Activated CD8-positive, alpha-beta T cell treated with anti-CD3 and anti-CD28 coated beads, Interleukin-2, amount 10 ng/mL, durations not matched to agents 7 days and 5 days (primary cell): ENCODE data around the gene F12. TPM values are rescaled to one million over a fixed set of nuclear protein-coding genes. Genes with fewer than 3 reads are reported as not detected.

ENCODE experiments used
- ATAC-seq: fragments of 150-1000 bp; cut with Tn5 transposase; one replicate; pipeline ENCODE4 v1.10.0; 2021; ENCODE audit warnings: moderate library complexity
- CTCF ChIA-PET: fragments of 350-600 bp; sonication (Branson Sonifier 250); formaldehyde crosslinking; loops from one replicate; lab custom pipeline; 2021; ENCODE audit warnings: antibody characterized with exemption; lab: Charles Lee
- POLR2A ChIA-PET: fragments of 350-600 bp; sonication (Branson Sonifier 250); formaldehyde crosslinking; loops from one replicate; lab custom pipeline; 2021; ENCODE audit warnings: antibody characterized with exemption; lab: Charles Lee
- DNase-seq: peaks from one replicate; pipeline ENCODE4 v3.0.0-alpha.2; 2020
- H3K27ac Mint-ChIP-seq: one replicate; pipeline ENCODE4 v1.8.0; 2021; ENCODE audit warnings: mild to moderate bottlenecking, mixed read lengths
- H3K27me3 Mint-ChIP-seq: one replicate; pipeline ENCODE4 v1.8.0; 2021; ENCODE audit warnings: low read depth, mixed read lengths
- H3K36me3 Mint-ChIP-seq: one replicate; pipeline ENCODE4 v1.8.0; 2021; ENCODE audit warnings: low read depth, mixed read lengths
- H3K4me1 Mint-ChIP-seq: one replicate; pipeline ENCODE4 v1.8.0; 2021; ENCODE audit warnings: low read depth, mixed read lengths
- H3K4me3 Mint-ChIP-seq: one replicate; pipeline ENCODE4 v1.8.0; 2021; ENCODE audit warnings: mild to moderate bottlenecking, mixed read lengths
- H3K9me3 Mint-ChIP-seq: one replicate; pipeline ENCODE4 v1.8.0; 2022; ENCODE audit warnings: mixed read lengths; ENCODE audit not compliant: insufficient read depth
- total RNA-seq, 2 experiments: library from RNA; stranded (reverse); gene quantifications; one replicate each; pipeline ENCODE4 v1.2.3, GENCODE V29; 2021

The F12 gene
- total RNA-seq, 2 experiments from 2014 or later = 3.2 to 3.5 TPM

GRCh38 chr5:177438468-177438867 is 29.1 kb upstream of the F12 start:
- no peaks in the 10 kb centered on the region for H3K9me3 Mint-ChIP-seq
- ChIA-PET CTCF (interaction anchor here (1.0 to 4.4 kb wide), 5 partner anchors 13 to 48 kb away, joined by 3 to 28 read pairs (median 4); no protein-coding TSS in a partner anchor), POLR2A (interaction anchor here (19.4 kb wide), 1 partner anchor 8 kb away, joined by 245 read pairs; the partner anchor contains the start of gene GRK6)
- DNase-seq = no peak
- H3K4me1 Mint-ChIP-seq = peaks cover 59% of the 10 kb centered on the region
- no peak for ATAC-seq
- H3K36me3 Mint-ChIP-seq = peaks cover 76% of the 10 kb centered on the region
- H3K27me3 Mint-ChIP-seq = no peaks in the 10 kb centered on the region
- H3K27ac Mint-ChIP-seq = peak overlapping the region; percentile 13
- no peak overlapping the region for H3K4me3 Mint-ChIP-seq

GRCh38 chr5:177437623-177438022 is 28.3 kb upstream of the F12 start:
- Mint-ChIP-seq H3K4me3 (no peak overlapping the region), H3K27me3 (no peaks in the 10 kb centered on the region), H3K27ac (no peak overlapping the region), H3K36me3 (peaks cover 79% of the 10 kb centered on the region), H3K4me1 (peaks cover 67% of the 10 kb centered on the region), H3K9me3 (no peaks in the 10 kb centered on the region)
- ATAC-seq = no peak
- DNase-seq = no peak
- CTCF ChIA-PET = interaction anchor here (1.0 to 4.4 kb wide), 5 partner anchors 8 to 47 kb away, joined by 3 to 28 read pairs (median 6); no protein-coding TSS in a partner anchor
- POLR2A ChIA-PET = interaction anchor here (0.5 to 19.4 kb wide), 4 partner anchors 7 to 107 kb away, joined by 3 to 245 read pairs (median 6); partner anchors contain the start of genes GRK6 and PRR7

- peaks cover 82% of the 10 kb centered on the region for H3K36me3 Mint-ChIP-seq
- ATAC-seq = no peak
- peaks cover 79% of the 10 kb centered on the region for H3K4me1 Mint-ChIP-seq
- CTCF ChIA-PET = no interaction called here
- POLR2A ChIA-PET = no interaction called here
- no peaks in the 10 kb centered on the region for H3K9me3 Mint-ChIP-seq
- no peak overlapping the region for H3K27ac Mint-ChIP-seq
- no peak for DNase-seq
- H3K27me3 Mint-ChIP-seq = no peaks in the 10 kb centered on the region
- H3K4me3 Mint-ChIP-seq = no peak overlapping the region
These were observed 26.6 kb upstream of the F12 start for GRCh38 chr5:177435847-177436536.

DNA sequence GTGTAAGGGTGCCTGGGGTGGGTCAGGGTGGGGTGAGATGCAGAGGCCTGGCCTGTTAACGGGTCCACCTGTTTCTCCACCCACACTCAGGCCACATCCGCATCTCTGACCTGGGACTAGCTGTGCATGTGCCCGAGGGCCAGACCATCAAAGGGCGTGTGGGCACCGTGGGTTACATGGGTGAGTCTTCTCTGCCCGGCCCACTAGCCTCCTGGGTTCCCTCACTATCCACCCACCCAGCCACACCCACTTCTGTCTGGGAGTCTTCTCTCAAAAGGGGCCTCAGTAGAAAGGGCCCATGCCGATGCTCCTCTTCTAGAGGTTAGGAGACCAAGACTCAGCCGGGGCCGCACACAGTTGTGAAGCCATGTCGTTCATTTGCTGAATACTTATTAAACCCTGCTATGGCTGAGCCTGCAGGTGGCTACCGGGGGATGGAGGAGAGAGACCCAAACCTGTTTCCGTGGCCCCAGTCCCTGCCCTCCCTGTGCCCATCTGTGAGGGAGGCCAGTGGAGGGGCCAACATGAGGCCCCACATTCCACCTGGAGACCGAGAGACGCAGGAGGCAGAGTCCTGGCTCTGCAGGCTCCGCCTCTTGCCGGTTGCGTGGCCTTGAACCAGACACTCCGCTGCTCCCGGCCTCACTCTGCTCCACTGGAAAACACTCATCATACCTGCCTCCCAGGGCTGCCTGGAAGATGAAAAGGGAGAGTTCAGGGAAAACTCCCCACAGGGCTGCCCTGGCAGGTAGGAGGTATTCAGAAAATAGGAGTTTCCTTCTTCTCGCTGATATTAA is 25.8 kb upstream of the F12 start:
- no peak overlapping the region for H3K27ac Mint-ChIP-seq
- CTCF ChIA-PET = interaction anchor here (1.7 to 14.1 kb wide), 2 partner anchors 31 to 45 kb away, joined by 5 to 252 read pairs; no protein-coding TSS in a partner anchor
- POLR2A ChIA-PET = interaction anchor here (10.3 kb wide), 1 partner anchor 11 kb away, joined by 245 read pairs; the partner anchor contains the start of gene PRR7
- DNase-seq (no peak), ATAC-seq (no peak)
- peaks cover 84% of the 10 kb centered on the region for H3K4me1 Mint-ChIP-seq
- no peaks in the 10 kb centered on the region for H3K9me3 Mint-ChIP-seq
- peaks cover 85% of the 10 kb centered on the region for H3K36me3 Mint-ChIP-seq
- no peaks in the 10 kb centered on the region for H3K27me3 Mint-ChIP-seq
- H3K4me3 Mint-ChIP-seq = no peak overlapping the region

DNA sequence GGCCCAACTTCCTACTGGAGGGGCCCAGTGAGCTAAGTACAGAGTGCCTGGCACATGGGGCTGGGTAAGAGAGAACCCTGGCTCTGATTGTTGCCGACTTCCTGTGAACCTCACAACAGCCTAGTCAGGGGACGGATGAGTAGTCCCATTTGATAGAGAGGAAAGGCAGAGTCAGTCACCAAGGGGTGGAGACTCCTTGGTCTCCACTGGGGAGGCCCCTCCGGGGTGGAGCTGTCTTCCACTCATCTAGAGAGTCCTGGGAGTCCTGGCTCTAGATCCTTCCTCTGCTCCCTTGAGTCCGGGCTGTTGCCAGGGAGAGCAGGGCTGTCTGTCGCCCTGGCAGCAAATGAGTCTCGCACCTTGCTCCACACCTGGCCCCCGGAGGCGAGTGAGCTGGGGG is 25.1 kb upstream of the F12 start:
- POLR2A ChIA-PET = interaction anchor here (0.9 to 10.3 kb wide), 2 partner anchors 9 to 12 kb away, joined by 3 to 245 read pairs; partner anchors contain the start of gene PRR7
- no peak for ATAC-seq

GRCh38 chr5:177433658-177434217 is 24.4 kb upstream of the F12 start:
- peaks cover 87% of the 10 kb centered on the region for H3K4me1 Mint-ChIP-seq
- no peaks in the 10 kb centered on the region for H3K9me3 Mint-ChIP-seq
- H3K4me3 Mint-ChIP-seq = peak overlapping the region; percentile 18
- CTCF ChIA-PET = interaction anchor here (0.9 to 14.1 kb wide), 5 partner anchors 11 to 43 kb away, joined by 3 to 252 read pairs (median 20); partner anchors contain the start of gene PRR7
- DNase-seq (no peak), ATAC-seq (no peak)
- H3K27ac Mint-ChIP-seq = peak overlapping the region; percentile 82
- POLR2A ChIA-PET = interaction anchor here (0.9 to 10.3 kb wide), 3 partner anchors 8 to 16 kb away, joined by 3 to 245 read pairs (median 3); partner anchors contain the start of gene PRR7
- H3K27me3 Mint-ChIP-seq = no peaks in the 10 kb centered on the region
- H3K36me3 Mint-ChIP-seq = peaks cover 88% of the 10 kb centered on the region

More for the DNA sequence above, 25.1 kb upstream of the F12 start:
- H3K4me1 Mint-ChIP-seq = peaks cover 84% of the 10 kb centered on the region
- no peak for DNase-seq
- H3K4me3 Mint-ChIP-seq = peak overlapping the region; percentile 12
- no peaks in the 10 kb centered on the region for H3K9me3 Mint-ChIP-seq
- CTCF ChIA-PET = interaction anchor here (1.7 to 14.1 kb wide), 2 partner anchors 30 to 44 kb away, joined by 5 to 252 read pairs; no protein-coding TSS in a partner anchor
- peaks cover 85% of the 10 kb centered on the region for H3K36me3 Mint-ChIP-seq
- peak overlapping the region; percentile 82 for H3K27ac Mint-ChIP-seq
- no peaks in the 10 kb centered on the region for H3K27me3 Mint-ChIP-seq

DNA sequence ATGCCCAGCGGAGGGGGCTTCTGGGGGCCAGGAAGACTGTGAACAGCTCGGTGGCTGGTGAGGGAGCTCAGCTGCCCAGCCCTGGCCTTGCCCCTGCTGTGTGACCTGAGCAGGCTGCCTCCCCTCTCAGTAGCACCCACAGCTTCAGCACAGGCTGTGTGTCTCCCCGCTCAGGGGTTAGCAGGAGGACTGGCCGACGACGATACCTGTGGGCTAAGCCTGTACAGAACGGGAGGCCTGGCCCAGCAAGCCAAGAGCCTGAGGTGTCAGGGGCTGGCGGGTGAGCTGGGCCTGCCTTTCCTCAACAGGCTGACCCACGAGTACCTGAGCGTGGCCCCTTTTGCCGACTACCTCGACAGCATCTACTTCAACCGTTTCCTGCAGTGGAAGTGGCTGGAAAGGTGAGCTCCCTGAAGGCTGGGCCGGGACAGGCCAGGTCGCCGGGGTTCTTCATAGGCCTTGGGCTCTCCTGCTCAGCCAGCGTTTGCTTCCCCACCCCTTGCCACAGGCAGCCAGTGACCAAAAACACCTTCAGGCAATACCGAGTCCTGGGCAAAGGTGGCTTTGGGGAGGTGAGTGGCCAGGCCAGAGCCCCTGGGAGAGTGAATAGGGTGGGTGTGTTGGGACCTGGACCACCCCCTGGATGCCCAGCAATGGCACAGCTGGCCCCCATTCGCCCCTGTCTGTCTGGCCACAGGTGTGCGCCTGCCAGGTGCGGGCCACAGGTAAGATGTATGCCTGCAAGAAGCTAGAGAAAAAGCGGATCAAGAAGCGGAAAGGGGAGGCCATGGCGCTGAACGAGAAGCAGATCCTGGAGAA is 23.7 kb upstream of the F12 start:
- H3K9me3 Mint-ChIP-seq = no peaks in the 10 kb centered on the region

GRCh38 chr5:177432143-177432838 is 22.9 kb upstream of the F12 start:
- Mint-ChIP-seq H3K9me3 (no peaks in the 10 kb centered on the region), H3K4me3 (peak overlapping the region; percentile 97), H3K27me3 (no peaks in the 10 kb centered on the region), H3K27ac (peak overlapping the region; percentile 93), H3K36me3 (peaks cover 89% of the 10 kb centered on the region), H3K4me1 (peaks cover 80% of the 10 kb centered on the region)
- POLR2A ChIA-PET = interaction anchor here (1.1 to 10.3 kb wide), 8 partner anchors 14 to 81 kb away, joined by 3 to 245 read pairs (median 4); partner anchors contain the start of genes F12, LMAN2 and PRR7
- DNase-seq (no peak), ATAC-seq (no peak)
- CTCF ChIA-PET = interaction anchor here (0.7 to 14.1 kb wide), 14 partner anchors 8 to 122 kb away, joined by 3 to 252 read pairs (median 8); partner anchors contain the start of gene PRR7

More for the DNA sequence above, 23.7 kb upstream of the F12 start:
- DNase-seq = no peak
- peaks cover 84% of the 10 kb centered on the region for H3K4me1 Mint-ChIP-seq
- peak overlapping the region; percentile 82 for H3K27ac Mint-ChIP-seq
- ATAC-seq = no peak
- H3K36me3 Mint-ChIP-seq = peaks cover 89% of the 10 kb centered on the region
- H3K4me3 Mint-ChIP-seq = peak overlapping the region; percentile 97
- ChIA-PET CTCF (interaction anchor here (0.9 to 14.1 kb wide), 9 partner anchors 8 to 114 kb away, joined by 3 to 252 read pairs (median 13); partner anchors contain the start of gene PRR7), POLR2A (interaction anchor here (0.5 to 10.3 kb wide), 3 partner anchors 14 to 901 kb away, joined by 3 to 245 read pairs (median 3); partner anchors contain the start of gene PRR7)
- H3K27me3 Mint-ChIP-seq = no peaks in the 10 kb centered on the region

- H3K4me3 Mint-ChIP-seq = peak overlapping the region; percentile 97
- no peaks in the 10 kb centered on the region for H3K27me3 Mint-ChIP-seq
- POLR2A ChIA-PET = interaction anchor here (1.1 to 10.3 kb wide), 8 partner anchors 15 to 80 kb away, joined by 3 to 245 read pairs (median 4); partner anchors contain the start of genes F12, LMAN2 and PRR7
- no peaks in the 10 kb centered on the region for H3K9me3 Mint-ChIP-seq
- ATAC-seq (peak; percentile 59), DNase-seq (peak; percentile 90)
- CTCF ChIA-PET = interaction anchor here (0.7 to 14.1 kb wide), 15 partner anchors 9 to 121 kb away, joined by 3 to 252 read pairs (median 6); partner anchors contain the start of gene PRR7
- H3K4me1 Mint-ChIP-seq = peaks cover 76% of the 10 kb centered on the region
- H3K36me3 Mint-ChIP-seq = peaks cover 84% of the 10 kb centered on the region
- peak overlapping the region; percentile 93 for H3K27ac Mint-ChIP-seq
These were observed 22.2 kb upstream of the F12 start for GRCh38 chr5:177431317-177432142.
